ENCODE results near the gene OR2T12. TPM values are rescaled to one million over a fixed set of nuclear protein-coding genes. Genes with fewer than 3 reads are reported as not detected.
A peak's percentile ranks its signal among the peaks of the same experiment; 100 is the strongest.
"Not testable (repeated sequence)": the region's sequence is repeated elsewhere in the genome, so short reads cannot be mapped to it uniquely, and the experiment has no call there.

Gene OR2T12
- total RNA-seq (not detected), total RNA-seq (0 reads per million in 29 experiments)
- not detected for total RNA-seq (2013)

- Histone ChIP-seq H3K4me3 (ENCODE audit: control insufficient read depth in 1 of 2, extremely low read depth in 1 of 2, low read length in 1 of 2) (no peak within 1 kb of the TSS), H3K9me3 (no peaks in the 10 kb centered on the region), H3K27me3 (replicated peaks in 1 of 2; ENCODE audit: control insufficient read depth in 2 of 2, extremely low read depth in 1 of 2, insufficient read depth in 2 of 2, low read length in 1 of 2) (no peaks in the 10 kb centered on the region), H3K36me3 (ENCODE audit: control insufficient read depth in 2 of 2, extremely low read depth in 1 of 2, insufficient read depth in 1 of 2, low read length in 1 of 2) (no peaks in the 10 kb centered on the region), H3K4me1 (ENCODE audit: control insufficient read depth in 1 of 2, extremely low read depth in 1 of 2, insufficient read depth in 2 of 2, low read length in 2 of 2) (no peaks in the 10 kb centered on the region), H3K27ac (ENCODE audit: low read length) (no peak within 1 kb of the TSS)
- CTCF ChIA-PET, result no interaction called here
- H3K27ac Mint-ChIP-seq, result no peak within 1 kb of the TSS
- WGBS (ENCODE audit: insufficient coverage), result no CpG with 5 or more reads among the region's 1 CpG
- DNase-seq, result no peak
- POLR2A ChIA-PET, result no interaction called here
- H3K27me3 Mint-ChIP-seq, result no peaks in the 10 kb centered on the region
- no peaks in the 10 kb centered on the region for H3K4me1 Mint-ChIP-seq
- H3K4me3 Mint-ChIP-seq, result no peak within 1 kb of the TSS
- no peaks in the 10 kb centered on the region for H3K9me3 Mint-ChIP-seq
- no peaks in the 10 kb centered on the region for H3K36me3 Mint-ChIP-seq
- no peak for ATAC-seq (replicated peaks in 1 of 4)
Observed at GRCh38 chr1:248303324-248303723, at the start of gene OR2T12. TSS of gene OR2T12 (minus strand) at chr1:248303424. CDS start at chr1:248295578, 7,846 bp downstream.

- Mint-ChIP-seq H3K4me3 (no peak within 1 kb of the TSS), H3K27ac (peak within 1 kb of the TSS in 1 of 2 donors; percentile 50), H3K27me3 (peaks cover 15 to 17% of the 10 kb centered on the region in 2 donors), H3K36me3 (no peaks in the 10 kb centered on the region), H3K4me1 (no peaks in the 10 kb centered on the region), H3K9me3 (no peaks in the 10 kb centered on the region)
- H3K36me3 ChIP-seq (ENCODE audit: control insufficient read depth in 2 of 2, extremely low read depth in 1 of 2, insufficient read depth in 1 of 2, low read length in 1 of 2), result no peaks in the 10 kb centered on the region
- no peak within 1 kb of the TSS for H3K27ac ChIP-seq (ENCODE audit: low read length)
- POLR2A ChIA-PET, result no interaction called here
- WGBS (ENCODE audit: insufficient coverage), result no CpG with 5 or more reads among the region's 4 CpGs
- no peaks in the 10 kb centered on the region for H3K9me3 ChIP-seq
- ATAC-seq (replicated peaks in 1 of 4) (no peak), DNase-seq (no peak)
- H3K4me1 ChIP-seq (ENCODE audit: control insufficient read depth in 1 of 2, extremely low read depth in 1 of 2, insufficient read depth in 2 of 2, low read length in 2 of 2), result no peaks in the 10 kb centered on the region
- H3K27me3 ChIP-seq (replicated peaks in 1 of 2; ENCODE audit: control insufficient read depth in 2 of 2, extremely low read depth in 1 of 2, insufficient read depth in 2 of 2, low read length in 1 of 2), result no peaks in the 10 kb centered on the region
- CTCF ChIA-PET, result no interaction called here
- H3K4me3 ChIP-seq (ENCODE audit: control insufficient read depth in 1 of 2, extremely low read depth in 1 of 2, low read length in 1 of 2), result no peak within 1 kb of the TSS
Observed at GRCh38 chr1:248348475-248348874, 45.3 kb upstream of the OR2T12 start, which contains the start of gene OR14C36. TSS of gene OR14C36 (plus strand) at chr1:248348775. CDS start at chr1:248348775, 0 bp downstream.

- H3K36me3 Mint-ChIP-seq, result no peaks in the 10 kb centered on the region
- ChIA-PET CTCF (no interaction called here), POLR2A (no interaction called here)
- Histone ChIP-seq H3K4me3 (ENCODE audit: control insufficient read depth in 1 of 2, extremely low read depth in 1 of 2, low read length in 1 of 2) (no peak overlapping the region), H3K36me3 (ENCODE audit: control insufficient read depth in 2 of 2, extremely low read depth in 1 of 2, insufficient read depth in 1 of 2, low read length in 1 of 2) (no peaks in the 10 kb centered on the region), H3K27me3 (replicated peaks in 1 of 2; ENCODE audit: control insufficient read depth in 2 of 2, extremely low read depth in 1 of 2, insufficient read depth in 2 of 2, low read length in 1 of 2) (no peaks in the 10 kb centered on the region), H3K4me1 (ENCODE audit: control insufficient read depth in 1 of 2, extremely low read depth in 1 of 2, insufficient read depth in 2 of 2, low read length in 2 of 2) (no peaks in the 10 kb centered on the region), H3K9me3 (no peaks in the 10 kb centered on the region), H3K27ac (ENCODE audit: low read length) (no peak overlapping the region)
- H3K27me3 Mint-ChIP-seq, result peaks cover 6% of the 10 kb centered on the region in 2 donors
- no peaks in the 10 kb centered on the region for H3K4me1 Mint-ChIP-seq
- H3K27ac Mint-ChIP-seq, result no peak overlapping the region
- no peak overlapping the region for H3K4me3 Mint-ChIP-seq
- ATAC-seq (replicated peaks in 1 of 4) (no peak), DNase-seq (no peak)
- no peaks in the 10 kb centered on the region for H3K9me3 Mint-ChIP-seq
- WGBS (ENCODE audit: insufficient coverage), result no CpG with 5 or more reads among the region's 3 CpGs
Observed at GRCh38 chr1:248343451-248343850, 40.2 kb upstream of the OR2T12 start.

- no peak for DNase-seq
- H3K4me3 Mint-ChIP-seq, result no peak within 1 kb of the TSS
- Histone ChIP-seq H3K4me1 (ENCODE audit: control insufficient read depth in 1 of 2, extremely low read depth in 1 of 2, insufficient read depth in 2 of 2, low read length in 2 of 2) (no peaks in the 10 kb centered on the region), H3K27ac (ENCODE audit: low read length) (no peak within 1 kb of the TSS), H3K4me3 (ENCODE audit: control insufficient read depth in 1 of 2, extremely low read depth in 1 of 2, low read length in 1 of 2) (no peak within 1 kb of the TSS), H3K36me3 (ENCODE audit: control insufficient read depth in 2 of 2, extremely low read depth in 1 of 2, insufficient read depth in 1 of 2, low read length in 1 of 2) (no peaks in the 10 kb centered on the region), H3K27me3 (replicated peaks in 1 of 2; ENCODE audit: control insufficient read depth in 2 of 2, extremely low read depth in 1 of 2, insufficient read depth in 2 of 2, low read length in 1 of 2) (no peaks in the 10 kb centered on the region), H3K9me3 (no peaks in the 10 kb centered on the region)
- WGBS (ENCODE audit: insufficient coverage), result no CpG with 5 or more reads among the region's 1 CpG
- CTCF ChIA-PET, result no interaction called here
- no peak within 1 kb of the TSS for H3K27ac Mint-ChIP-seq
- peaks cover 0 to 2% (median 0%) of the 10 kb centered on the region in 3 donors for H3K9me3 Mint-ChIP-seq
- peaks cover 0 to 3% of the 10 kb centered on the region in 2 donors for H3K27me3 Mint-ChIP-seq
- POLR2A ChIA-PET, result no interaction called here
- no peaks in the 10 kb centered on the region for H3K4me1 Mint-ChIP-seq
- no peak for ATAC-seq (replicated peaks in 1 of 4)
- H3K36me3 Mint-ChIP-seq, result no peaks in the 10 kb centered on the region
Observed at GRCh38 chr1:248324468-248324867, 21.2 kb upstream of the OR2T12 start, which contains the start of gene OR2M7. TSS of gene OR2M7 (minus strand) at chr1:248324568. CDS start at chr1:248324568, 0 bp downstream.

GRCh38 chr1:248316796-248317195, 13.6 kb upstream of the OR2T12 start:
- 96% methylated on average over 7 of the region's 11 CpGs for WGBS (ENCODE audit: insufficient coverage)

GRCh38 chr1:248306740-248307139, 3.5 kb upstream of the OR2T12 start:
- H3K4me1 ChIP-seq (ENCODE audit: control insufficient read depth in 1 of 2, extremely low read depth in 1 of 2, insufficient read depth in 2 of 2, low read length in 2 of 2); H3K27me3 Mint-ChIP-seq; H3K27ac ChIP-seq (ENCODE audit: low read length); ATAC-seq (replicated peaks in 1 of 4); H3K4me3 ChIP-seq (ENCODE audit: control insufficient read depth in 1 of 2, extremely low read depth in 1 of 2, low read length in 1 of 2); CTCF ChIA-PET; H3K36me3 ChIP-seq (ENCODE audit: control insufficient read depth in 2 of 2, extremely low read depth in 1 of 2, insufficient read depth in 1 of 2, low read length in 1 of 2); H3K27me3 ChIP-seq (replicated peaks in 1 of 2; ENCODE audit: control insufficient read depth in 2 of 2, extremely low read depth in 1 of 2, insufficient read depth in 2 of 2, low read length in 1 of 2); H3K9me3 Mint-ChIP-seq; H3K9me3 ChIP-seq; H3K4me3 Mint-ChIP-seq; H3K4me1 Mint-ChIP-seq; H3K27ac Mint-ChIP-seq; POLR2A ChIA-PET; DNase-seq; H3K36me3 Mint-ChIP-seq: not testable (repeated sequence)
- WGBS (ENCODE audit: insufficient coverage), result 67% methylated on average over 6 of the region's 15 CpGs

More at GRCh38 chr1:248316796-248317195, 13.6 kb upstream of the OR2T12 start:
- H3K27me3 ChIP-seq (replicated peaks in 1 of 2; ENCODE audit: control insufficient read depth in 2 of 2, extremely low read depth in 1 of 2, insufficient read depth in 2 of 2, low read length in 1 of 2), result peaks cover 0 to 18% of the 10 kb centered on the region in 2 experiments
- DNase-seq, result no peak
- H3K27ac Mint-ChIP-seq, result no peak overlapping the region
- ChIA-PET CTCF (no interaction called here), POLR2A (no interaction called here)
- no peaks in the 10 kb centered on the region for H3K9me3 ChIP-seq
- no peak overlapping the region for H3K4me3 ChIP-seq (ENCODE audit: control insufficient read depth in 1 of 2, extremely low read depth in 1 of 2, low read length in 1 of 2)
- peaks cover 14 to 27% (median 20%) of the 10 kb centered on the region in 3 donors for H3K9me3 Mint-ChIP-seq
- no peak overlapping the region for H3K4me3 Mint-ChIP-seq
- no peaks in the 10 kb centered on the region for H3K36me3 Mint-ChIP-seq
- peaks cover 15 to 24% of the 10 kb centered on the region in 2 donors for H3K27me3 Mint-ChIP-seq
- H3K4me1 ChIP-seq (ENCODE audit: control insufficient read depth in 1 of 2, extremely low read depth in 1 of 2, insufficient read depth in 2 of 2, low read length in 2 of 2), result no peaks in the 10 kb centered on the region
- no peak overlapping the region for H3K27ac ChIP-seq (ENCODE audit: low read length)
- ATAC-seq (replicated peaks in 1 of 4), result no peak
- no peaks in the 10 kb centered on the region for H3K4me1 Mint-ChIP-seq
- no peaks in the 10 kb centered on the region for H3K36me3 ChIP-seq (ENCODE audit: control insufficient read depth in 2 of 2, extremely low read depth in 1 of 2, insufficient read depth in 1 of 2, low read length in 1 of 2)

GRCh38 chr1:248306103-248306502, 2.9 kb upstream of the OR2T12 start:
- H3K4me3 ChIP-seq (ENCODE audit: control insufficient read depth in 1 of 2, extremely low read depth in 1 of 2, low read length in 1 of 2), result no peak overlapping the region
- ChIA-PET CTCF (no interaction called here), POLR2A (no interaction called here)
- WGBS (ENCODE audit: insufficient coverage), result 90% methylated on average over 8 of the region's 19 CpGs
- H3K27me3 ChIP-seq (replicated peaks in 1 of 2; ENCODE audit: control insufficient read depth in 2 of 2, extremely low read depth in 1 of 2, insufficient read depth in 2 of 2, low read length in 1 of 2), result no peaks in the 10 kb centered on the region
- no peaks in the 10 kb centered on the region for H3K9me3 Mint-ChIP-seq
- DNase-seq, result no peak
- H3K4me1 Mint-ChIP-seq, result no peaks in the 10 kb centered on the region
- no peaks in the 10 kb centered on the region for H3K36me3 ChIP-seq (ENCODE audit: control insufficient read depth in 2 of 2, extremely low read depth in 1 of 2, insufficient read depth in 1 of 2, low read length in 1 of 2)
- no peaks in the 10 kb centered on the region for H3K9me3 ChIP-seq
- H3K27ac Mint-ChIP-seq, result no peak overlapping the region
- H3K4me3 Mint-ChIP-seq, result no peak overlapping the region
- no peaks in the 10 kb centered on the region for H3K36me3 Mint-ChIP-seq
- no peaks in the 10 kb centered on the region for H3K27me3 Mint-ChIP-seq
- H3K4me1 ChIP-seq (ENCODE audit: control insufficient read depth in 1 of 2, extremely low read depth in 1 of 2, insufficient read depth in 2 of 2, low read length in 2 of 2), result no peaks in the 10 kb centered on the region
- no peak for ATAC-seq (replicated peaks in 1 of 4)
- no peak overlapping the region for H3K27ac ChIP-seq (ENCODE audit: low read length)
